WTC11 (cell line): ENCODE data around the gene GRK1. TPM values are rescaled to one million over a fixed set of nuclear protein-coding genes. Genes with fewer than 3 reads are reported as not detected.

ENCODE experiments used
- ATAC-seq: fragments of 200-7000 bp; cut with Tn5 transposase; 2 replicates; pipeline ENCODE4 v1.10.0; 2021; ENCODE audit warnings: mild to moderate bottlenecking, moderate library complexity
- CTCF ChIA-PET: fragments of 300-600 bp; sonication (Branson Sonifier 250); formaldehyde crosslinking; loops from one replicate; lab custom pipeline; 2021; ENCODE audit warnings: antibody characterized with exemption; lab: Charles Lee
- POLR2A ChIA-PET: fragments of 350-600 bp; sonication (Branson Sonifier 250); formaldehyde crosslinking; loops from one replicate; lab custom pipeline; 2021; ENCODE audit warnings: antibody characterized with exemption; lab: Charles Lee
- DNase-seq: peaks from one replicate; pipeline ENCODE4 v3.0.0; 2021; ENCODE audit warnings: low spot score
- H3K27ac Mint-ChIP-seq: 2 replicates; pipeline ENCODE4 v1.8.0; 2021; ENCODE audit warnings: mixed read lengths
- H3K27me3 Mint-ChIP-seq: 2 replicates; pipeline ENCODE4 v1.8.0; 2021; ENCODE audit warnings: low read depth, mild to moderate bottlenecking, moderate library complexity, mixed read lengths
- H3K36me3 Mint-ChIP-seq: 2 replicates; pipeline ENCODE4 v1.8.0; 2021; ENCODE audit warnings: mixed read lengths
- H3K4me1 Mint-ChIP-seq: 2 replicates; pipeline ENCODE4 v1.8.0; 2022; ENCODE audit warnings: mixed read lengths
- H3K4me3 Mint-ChIP-seq: 2 replicates; pipeline ENCODE4 v1.8.0; 2021; ENCODE audit warnings: mild to moderate bottlenecking, moderate library complexity, mixed read lengths
- H3K9me3 Mint-ChIP-seq: 2 replicates; pipeline ENCODE4 v1.8.0; 2021; ENCODE audit warnings: mixed read lengths
- CREM ChIP-seq: sonication (generic); formaldehyde crosslinking; IDR thresholded peaks from 2 replicates; pipeline ENCODE4 v1.8.1; 2022; ENCODE audit warnings: mild to moderate bottlenecking, missing genetic modification reagents, moderate library complexity
- FOXP1 ChIP-seq: sonication (generic); formaldehyde crosslinking; IDR thresholded peaks from 2 replicates; pipeline ENCODE4 v1.8.0; 2022; ENCODE audit warnings: missing genetic modification reagents, mild to moderate bottlenecking, moderate library complexity, borderline replicate concordance
- KAT7 ChIP-seq: sonication (generic); formaldehyde crosslinking; IDR thresholded peaks from 2 replicates; pipeline ENCODE4 v1.8.1; 2023; ENCODE audit warnings: missing genetic modification reagents, mild to moderate bottlenecking, borderline replicate concordance
- MXD4 ChIP-seq: fragments of 250-450 bp; sonication (Bioruptor Pico); IDR thresholded peaks from 2 replicates; pipeline ENCODE4 v1.8.0; 2021; ENCODE audit warnings: mild to moderate bottlenecking, moderate library complexity, borderline replicate concordance
- MYBL2 ChIP-seq: sonication (generic); formaldehyde crosslinking; IDR thresholded peaks from 2 replicates; pipeline ENCODE4 v1.8.1; 2023; ENCODE audit warnings: mild to moderate bottlenecking, moderate library complexity, missing genetic modification reagents
- NFATC4 ChIP-seq: fragments of 250-450 bp; sonication (Bioruptor Pico); IDR thresholded peaks from 2 replicates; pipeline ENCODE4 v1.9.0; 2021; ENCODE audit warnings: mild to moderate bottlenecking
- NFE2L1 ChIP-seq: sonication (generic); formaldehyde crosslinking; IDR thresholded peaks from 2 replicates; pipeline ENCODE4 v1.8.1; 2023; ENCODE audit warnings: missing genetic modification reagents
- NR1H2 ChIP-seq: sonication (generic); formaldehyde crosslinking; IDR thresholded peaks from 2 replicates; pipeline ENCODE4 v1.9.0; 2021; ENCODE audit warnings: mild to moderate bottlenecking, moderate library complexity, missing genetic modification reagents
- OVOL2 ChIP-seq: fragments of 250-450 bp; sonication (Bioruptor Pico); IDR thresholded peaks from 2 replicates; pipeline ENCODE4 v1.9.0; 2021; ENCODE audit warnings: mild to moderate bottlenecking, borderline replicate concordance
- SMAD3 ChIP-seq: sonication (generic); formaldehyde crosslinking; IDR thresholded peaks from 2 replicates; pipeline ENCODE4 v1.8.0; 2022; ENCODE audit warnings: missing genetic modification reagents, mild to moderate bottlenecking, borderline replicate concordance
- SMAD4 ChIP-seq: sonication (generic); formaldehyde crosslinking; IDR thresholded peaks from 2 replicates; pipeline ENCODE4 v1.8.0; 2022; ENCODE audit warnings: mild to moderate bottlenecking, missing genetic modification reagents
- TEAD4 ChIP-seq: sonication (generic); formaldehyde crosslinking; IDR thresholded peaks from 2 replicates; pipeline ENCODE4 v1.8.0; 2022; ENCODE audit warnings: mild to moderate bottlenecking, missing genetic modification reagents
- ZNF219 ChIP-seq: sonication (generic); formaldehyde crosslinking; IDR thresholded peaks from 2 replicates; pipeline ENCODE4 v1.8.0; 2023; ENCODE audit warnings: missing genetic modification reagents, mild to moderate bottlenecking, borderline replicate concordance
- ZNF232 ChIP-seq: sonication (generic); formaldehyde crosslinking; IDR thresholded peaks from 2 replicates; pipeline ENCODE4 v1.8.0; 2022; ENCODE audit warnings: mild to moderate bottlenecking, missing genetic modification reagents
- ZNF671 ChIP-seq: fragments of 250-450 bp; sonication (Bioruptor Pico); IDR thresholded peaks from 2 replicates; pipeline ENCODE4 v1.8.0; 2021; ENCODE audit warnings: mild to moderate bottlenecking
- total RNA-seq: library from RNA; stranded (reverse); gene quantifications from 3 replicates; pipeline ENCODE4 v1.2.3, GENCODE V29; 2021
- TF ChIP-seq, protein P1 (sequence below): sonication (generic); formaldehyde crosslinking; IDR thresholded peaks from 2 replicates; pipeline ENCODE4 v1.8.0; 2023; ENCODE audit warnings: missing genetic modification reagents
- TF ChIP-seq, protein P2 (sequence below): sonication (generic); formaldehyde crosslinking; IDR thresholded peaks from 2 replicates; pipeline ENCODE4 v1.8.1; 2023; ENCODE audit warnings: mild to moderate bottlenecking, missing genetic modification reagents
- TF ChIP-seq, protein P3 (sequence below): sonication (generic); formaldehyde crosslinking; IDR thresholded peaks from 2 replicates; pipeline ENCODE4 v1.8.1; 2022; ENCODE audit warnings: mild to moderate bottlenecking, missing genetic modification reagents, moderate library complexity, borderline replicate concordance

The GRK1 gene
- total RNA-seq, 1 experiment from 2014 or later = 0.17 TPM

DNA sequence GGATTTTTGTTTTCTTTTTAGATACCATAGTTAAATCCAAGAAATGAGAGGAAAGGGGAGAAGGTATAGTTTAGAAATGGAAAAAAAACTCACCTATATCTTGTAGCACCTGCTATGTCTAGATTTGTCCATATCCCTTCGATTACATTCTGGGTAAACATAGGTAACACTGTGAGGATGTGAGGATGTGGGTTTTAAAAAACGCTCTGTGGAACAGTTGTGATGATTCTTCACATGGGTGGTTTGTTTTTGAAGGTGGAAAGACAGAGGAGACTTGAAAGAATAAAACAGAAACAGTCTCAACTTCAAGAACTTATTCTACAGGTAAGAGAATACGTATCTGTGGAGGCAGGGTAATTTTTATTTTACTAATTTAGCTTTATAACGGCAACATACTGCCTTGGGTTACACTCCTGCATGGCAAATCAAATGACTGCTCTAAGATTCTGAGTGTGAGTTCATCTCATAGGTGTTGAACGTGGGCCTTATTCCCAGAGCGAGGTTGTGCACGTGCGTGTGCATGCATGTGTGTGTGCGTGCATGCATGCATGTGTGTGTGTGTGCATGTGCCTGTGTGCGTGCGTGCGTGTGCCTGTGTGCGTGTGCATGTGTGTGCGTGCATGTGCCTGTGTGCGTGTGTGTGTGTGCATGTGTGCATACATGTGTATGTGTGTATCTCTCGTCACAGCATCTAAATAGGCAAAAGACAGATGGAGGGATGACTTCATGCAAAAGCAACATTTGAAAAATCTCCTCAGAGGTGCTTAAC, 32.6 kb upstream of the GRK1 start:
- CTCF ChIA-PET = no interaction called here
- H3K36me3 Mint-ChIP-seq = peaks cover 64% of the 10 kb centered on the region
- TF ChIP-seq NFATC4 (CRISPR knock-in tag) (no peak), ZNF671 (no peak), FOXP1 (CRISPR knock-in tag) (no peak), ZNF219 (CRISPR knock-in tag) (no peak), TEAD4 (CRISPR knock-in tag) (no peak), MYBL2 (CRISPR knock-in tag) (no peak), CREM (CRISPR knock-in tag) (no peak)
- TF ChIP-seq, protein P1, sequence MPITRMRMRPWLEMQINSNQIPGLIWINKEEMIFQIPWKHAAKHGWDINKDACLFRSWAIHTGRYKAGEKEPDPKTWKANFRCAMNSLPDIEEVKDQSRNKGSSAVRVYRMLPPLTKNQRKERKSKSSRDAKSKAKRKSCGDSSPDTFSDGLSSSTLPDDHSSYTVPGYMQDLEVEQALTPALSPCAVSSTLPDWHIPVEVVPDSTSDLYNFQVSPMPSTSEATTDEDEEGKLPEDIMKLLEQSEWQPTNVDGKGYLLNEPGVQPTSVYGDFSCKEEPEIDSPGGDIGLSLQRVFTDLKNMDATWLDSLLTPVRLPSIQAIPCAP = no peak
- ATAC-seq (no peak), DNase-seq (no peak)
- H3K9me3 Mint-ChIP-seq = no peaks in the 10 kb centered on the region
- H3K27me3 Mint-ChIP-seq = no peaks in the 10 kb centered on the region
- no peak overlapping the region for H3K27ac Mint-ChIP-seq
- no peaks in the 10 kb centered on the region for H3K4me1 Mint-ChIP-seq
- POLR2A ChIA-PET = no interaction called here
- H3K4me3 Mint-ChIP-seq = no peak overlapping the region

DNA sequence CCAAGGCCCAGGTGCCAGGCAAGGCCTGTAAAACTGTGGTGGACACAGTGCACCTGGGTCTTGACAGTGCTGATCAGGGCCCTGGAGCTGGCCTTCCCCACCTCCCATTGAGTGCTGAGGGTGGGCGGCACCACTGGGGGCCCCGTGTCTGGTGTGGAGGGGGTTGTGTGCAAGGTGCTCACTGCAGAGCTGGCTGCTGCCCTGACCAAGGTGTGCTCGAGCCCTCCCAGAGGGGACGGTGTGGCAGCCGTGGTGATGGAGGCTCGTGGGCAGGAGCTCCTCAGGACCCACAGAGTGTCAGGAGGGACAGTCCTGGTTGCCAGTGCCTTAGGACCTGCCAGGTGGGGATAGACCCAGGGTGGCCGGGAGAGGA, 32.0 kb upstream of the GRK1 start:
- no peak overlapping the region for H3K27ac Mint-ChIP-seq
- no peak for TF ChIP-seq NR1H2 (CRISPR knock-in tag)
- TF ChIP-seq ZNF232 = no peak
- TF ChIP-seq OVOL2 = no peak
- no peak for TF ChIP-seq SMAD3 (CRISPR knock-in tag)
- TF ChIP-seq KAT7 = no peak
- TF ChIP-seq, all 79 proteins: peak for 0
- H3K4me1 Mint-ChIP-seq = no peaks in the 10 kb centered on the region
- POLR2A ChIA-PET = no interaction called here
- no peaks in the 10 kb centered on the region for H3K9me3 Mint-ChIP-seq
- CTCF ChIA-PET = no interaction called here
- H3K4me3 Mint-ChIP-seq = no peak overlapping the region
- H3K36me3 Mint-ChIP-seq = peaks cover 70% of the 10 kb centered on the region
- DNase-seq (no peak), ATAC-seq (no peak)
- no peaks in the 10 kb centered on the region for H3K27me3 Mint-ChIP-seq

DNA sequence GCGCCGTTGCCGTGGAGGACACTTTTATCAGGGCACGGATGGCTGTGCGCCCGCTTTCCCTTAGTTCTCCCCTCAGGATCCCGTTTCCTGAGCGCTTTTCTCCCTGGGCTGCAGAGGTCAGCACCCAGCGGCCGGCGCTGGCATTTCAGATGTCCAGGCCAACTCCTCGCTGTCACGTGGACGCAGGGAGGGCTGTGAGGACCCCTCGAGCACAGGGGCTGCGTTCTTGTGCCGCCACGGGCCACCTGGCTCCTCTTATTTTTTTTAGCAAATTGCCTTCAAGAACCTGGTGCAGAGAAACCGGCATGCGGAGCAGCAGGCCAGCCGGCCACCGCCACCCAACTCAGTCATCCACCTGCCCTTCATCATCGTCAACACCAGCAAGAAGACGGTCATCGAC, 31.3 kb upstream of the GRK1 start:
- peaks cover 77% of the 10 kb centered on the region for H3K36me3 Mint-ChIP-seq
- H3K4me1 Mint-ChIP-seq = no peaks in the 10 kb centered on the region
- H3K4me3 Mint-ChIP-seq = no peak overlapping the region
- DNase-seq = no peak
- CTCF ChIA-PET = no interaction called here
- POLR2A ChIA-PET = no interaction called here
- H3K9me3 Mint-ChIP-seq = no peaks in the 10 kb centered on the region
- ATAC-seq = no peak
- TF ChIP-seq, protein P2, sequence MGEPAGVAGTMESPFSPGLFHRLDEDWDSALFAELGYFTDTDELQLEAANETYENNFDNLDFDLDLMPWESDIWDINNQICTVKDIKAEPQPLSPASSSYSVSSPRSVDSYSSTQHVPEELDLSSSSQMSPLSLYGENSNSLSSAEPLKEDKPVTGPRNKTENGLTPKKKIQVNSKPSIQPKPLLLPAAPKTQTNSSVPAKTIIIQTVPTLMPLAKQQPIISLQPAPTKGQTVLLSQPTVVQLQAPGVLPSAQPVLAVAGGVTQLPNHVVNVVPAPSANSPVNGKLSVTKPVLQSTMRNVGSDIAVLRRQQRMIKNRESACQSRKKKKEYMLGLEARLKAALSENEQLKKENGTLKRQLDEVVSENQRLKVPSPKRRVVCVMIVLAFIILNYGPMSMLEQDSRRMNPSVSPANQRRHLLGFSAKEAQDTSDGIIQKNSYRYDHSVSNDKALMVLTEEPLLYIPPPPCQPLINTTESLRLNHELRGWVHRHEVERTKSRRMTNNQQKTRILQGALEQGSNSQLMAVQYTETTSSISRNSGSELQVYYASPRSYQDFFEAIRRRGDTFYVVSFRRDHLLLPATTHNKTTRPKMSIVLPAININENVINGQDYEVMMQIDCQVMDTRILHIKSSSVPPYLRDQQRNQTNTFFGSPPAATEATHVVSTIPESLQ (CRISPR knock-in tag) = no peak
- TF ChIP-seq MXD4 (CRISPR knock-in tag) (no peak), SMAD4 (CRISPR knock-in tag) (no peak), NFE2L1 (CRISPR knock-in tag) (no peak), ZNF219 (CRISPR knock-in tag) (no peak)
- TF ChIP-seq, protein P3, sequence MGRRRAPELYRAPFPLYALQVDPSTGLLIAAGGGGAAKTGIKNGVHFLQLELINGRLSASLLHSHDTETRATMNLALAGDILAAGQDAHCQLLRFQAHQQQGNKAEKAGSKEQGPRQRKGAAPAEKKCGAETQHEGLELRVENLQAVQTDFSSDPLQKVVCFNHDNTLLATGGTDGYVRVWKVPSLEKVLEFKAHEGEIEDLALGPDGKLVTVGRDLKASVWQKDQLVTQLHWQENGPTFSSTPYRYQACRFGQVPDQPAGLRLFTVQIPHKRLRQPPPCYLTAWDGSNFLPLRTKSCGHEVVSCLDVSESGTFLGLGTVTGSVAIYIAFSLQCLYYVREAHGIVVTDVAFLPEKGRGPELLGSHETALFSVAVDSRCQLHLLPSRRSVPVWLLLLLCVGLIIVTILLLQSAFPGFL = no peak
- H3K27ac Mint-ChIP-seq = no peak overlapping the region
- no peaks in the 10 kb centered on the region for H3K27me3 Mint-ChIP-seq
